OCI-LY1 (cell line): ENCODE measurements around the gene RPEL1.

Experiments used
- H2AFZ ChIP-seq: fragments of 200-600 bp; sonication (generic), shearing (Covaris generic); 2 replicates; pipeline ENCODE4 v1.6.0; 2014; ENCODE audit warnings: antibody characterized with exemption, mild to moderate bottlenecking, low read length
- H3F3A ChIP-seq: fragments of 200-600 bp; sonication (generic), shearing (Covaris generic); 2 replicates; pipeline ENCODE4 v1.6.0; 2014; ENCODE audit warnings: mild to moderate bottlenecking, antibody characterized with exemption, low read length, moderate library complexity; ENCODE audit not compliant: insufficient read depth
- H3K27ac ChIP-seq: fragments of 200-600 bp; sonication (generic); 2 replicates; pipeline ENCODE4 v1.5.1; 2014; ENCODE audit warnings: low read length, mixed run types, mild to moderate bottlenecking, low read depth; ENCODE audit not compliant: poor library complexity, severe bottlenecking
- H3K27me3 ChIP-seq: fragments of 200-600 bp; sonication (generic); 2 replicates; pipeline ENCODE4 v1.6.0; 2014; ENCODE audit warnings: antibody characterized with exemption, mild to moderate bottlenecking, low read length, moderate library complexity; ENCODE audit not compliant: insufficient read depth
- H3K36me3 ChIP-seq: fragments of 200-600 bp; sonication (generic); 2 replicates; pipeline ENCODE4 v1.6.1; 2014; ENCODE audit warnings: mild to moderate bottlenecking, antibody characterized with exemption, low read length, moderate library complexity, mixed read lengths; ENCODE audit not compliant: insufficient read depth
- H3K4me1 ChIP-seq: fragments of 200-600 bp; sonication (generic); 2 replicates; pipeline ENCODE4 v1.5.1; 2014; ENCODE audit warnings: mild to moderate bottlenecking, low read length, moderate library complexity; ENCODE audit not compliant: insufficient read depth, severe bottlenecking
- H3K4me2 ChIP-seq: fragments of 200-600 bp; sonication (generic), shearing (Covaris generic); 2 replicates; pipeline ENCODE4 v1.6.1; 2014; ENCODE audit warnings: low read length
- H3K4me3 ChIP-seq: fragments of 200-600 bp; sonication (generic); 2 replicates; pipeline ENCODE4 v1.5.1; 2014; ENCODE audit warnings: low read length, low read depth, mild to moderate bottlenecking, mixed read lengths; ENCODE audit not compliant: poor library complexity, severe bottlenecking
- H3K79me2 ChIP-seq: fragments of 200-600 bp; shearing (Covaris generic); 2 replicates; pipeline ENCODE4 v1.6.1; 2016; ENCODE audit warnings: mixed run types, low read length, mixed read lengths; ENCODE audit not compliant: insufficient read depth
- H3K9ac ChIP-seq: fragments of 200-600 bp; sonication (generic), shearing (Covaris generic); 2 replicates; pipeline ENCODE4 v1.6.1; 2014; ENCODE audit warnings: mild to moderate bottlenecking, low read length, mixed read lengths
- H3K9me2 ChIP-seq: fragments of 200-600 bp; sonication (generic), shearing (Covaris generic); 2 replicates; pipeline ENCODE4 v1.6.1; 2014; ENCODE audit warnings: low read depth, mild to moderate bottlenecking, low read length, mixed read lengths
- H3K9me3 ChIP-seq: fragments of 200-600 bp; shearing (Covaris generic); 2 replicates; pipeline ENCODE4 v1.6.1; 2014; ENCODE audit warnings: low read length, mixed read lengths
- H4K20me1 ChIP-seq: fragments of 200-600 bp; sonication (generic), shearing (Covaris generic); 2 replicates; pipeline ENCODE4 v1.6.0; 2016; ENCODE audit warnings: mild to moderate bottlenecking, low read length; ENCODE audit not compliant: insufficient read depth
- CTCF ChIP-seq: fragments of 200-600 bp; sonication (generic), shearing (Covaris generic); IDR thresholded peaks from 2 replicates; pipeline ENCODE4 v1.5.1; 2017; ENCODE audit warnings: mild to moderate bottlenecking, antibody characterized with exemption, low read length, moderate library complexity, mixed read lengths
- EZH2 ChIP-seq: fragments of 200-600 bp; sonication (generic), shearing (Covaris generic); IDR thresholded peaks from 2 replicates; pipeline ENCODE4 v1.8.0; 2017; ENCODE audit warnings: borderline replicate concordance, mixed run types, mild to moderate bottlenecking, antibody characterized with exemption, low read length, moderate library complexity, mixed read lengths

RPEL1 gene

GRCh38 chr10:103231047-103231551 is 14.6 kb upstream of the RPEL1 start:
- Histone ChIP-seq H2AFZ (no peak overlapping the region), H3K27me3 (no peaks in the 10 kb centered on the region), H3K4me2 (no peak overlapping the region), H3K9ac (no peak overlapping the region), H4K20me1 (no peaks in the 10 kb centered on the region), H3K79me2 (no peaks in the 10 kb centered on the region), H3K4me3 (no peak overlapping the region), H3K9me2 (no peaks in the 10 kb centered on the region), H3K9me3 (no peaks in the 10 kb centered on the region), H3K36me3 (no peaks in the 10 kb centered on the region), H3K27ac (no peak overlapping the region), H3F3A (no peaks in the 10 kb centered on the region), H3K4me1 (peaks cover 11% of the 10 kb centered on the region)
- TF ChIP-seq CTCF, result no peak
- no peak for TF ChIP-seq EZH2

- Histone ChIP-seq H3K36me3 (no peaks in the 10 kb centered on the region), H4K20me1 (no peaks in the 10 kb centered on the region), H3K4me2 (no peak overlapping the region), H2AFZ (no peak overlapping the region), H3K4me1 (peaks cover 11% of the 10 kb centered on the region), H3K9me3 (no peaks in the 10 kb centered on the region), H3K9ac (no peak overlapping the region), H3K79me2 (no peaks in the 10 kb centered on the region), H3F3A (no peaks in the 10 kb centered on the region), H3K27me3 (no peaks in the 10 kb centered on the region), H3K27ac (no peak overlapping the region), H3K4me3 (no peak overlapping the region), H3K9me2 (no peaks in the 10 kb centered on the region)
- TF ChIP-seq EZH2 (no peak), CTCF (no peak)
Measured at GRCh38 chr10:103232131-103232673, 13.5 kb upstream of the RPEL1 start.

GRCh38 chr10:103232772-103233488 is 12.8 kb upstream of the RPEL1 start:
- no peak overlapping the region for H3K9ac ChIP-seq
- TF ChIP-seq CTCF, result no peak
- no peak for TF ChIP-seq EZH2
- H3K9me2 ChIP-seq, result no peaks in the 10 kb centered on the region
- H3K4me3 ChIP-seq, result no peak overlapping the region
- no peak overlapping the region for H3K4me2 ChIP-seq
- H2AFZ ChIP-seq, result no peak overlapping the region
- H3K4me1 ChIP-seq, result peaks cover 11% of the 10 kb centered on the region
- H3F3A ChIP-seq, result no peaks in the 10 kb centered on the region
- H4K20me1 ChIP-seq, result no peaks in the 10 kb centered on the region
- no peak overlapping the region for H3K27ac ChIP-seq
- no peaks in the 10 kb centered on the region for H3K79me2 ChIP-seq
- H3K27me3 ChIP-seq, result no peaks in the 10 kb centered on the region
- H3K9me3 ChIP-seq, result no peaks in the 10 kb centered on the region
- H3K36me3 ChIP-seq, result no peaks in the 10 kb centered on the region
